ENCODE results near the gene C19orf85.

C19orf85 gene

DNA sequence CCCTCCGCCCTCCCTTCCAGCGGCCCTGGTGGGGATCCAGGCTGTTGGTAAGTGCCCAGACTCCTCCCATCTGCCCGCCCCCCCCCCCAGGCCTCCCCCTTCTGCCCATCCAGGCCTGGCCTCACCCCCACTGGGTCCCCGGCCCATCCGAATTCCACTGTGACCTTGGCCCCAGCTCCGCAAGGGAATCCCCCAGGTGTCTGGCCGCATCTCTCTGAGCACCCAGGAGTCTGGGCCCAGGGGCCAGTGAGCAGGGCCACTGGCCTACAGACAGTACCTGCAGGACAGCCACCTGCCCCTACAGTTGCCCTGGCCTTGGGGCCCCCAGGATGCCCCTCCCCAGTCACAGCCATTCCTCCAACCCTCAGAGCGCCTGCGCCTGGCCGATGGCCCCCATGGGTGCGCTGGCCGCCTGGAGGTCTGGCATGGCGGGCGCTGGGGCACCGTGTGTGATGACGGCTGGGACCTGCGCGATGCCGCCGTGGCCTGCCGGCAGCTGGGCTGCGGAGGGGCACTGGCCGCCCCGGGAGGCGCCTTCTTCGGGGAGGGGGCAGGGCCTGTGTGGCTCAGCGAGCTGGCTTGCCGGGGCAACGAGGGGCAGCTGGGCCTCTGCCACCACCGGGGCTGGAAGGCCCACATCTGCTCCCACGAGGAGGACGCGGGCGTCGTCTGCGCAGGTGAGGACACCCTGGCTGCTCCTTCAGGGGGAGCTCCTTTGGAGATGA, 24.6 kb upstream of the C19orf85 start:
- no peak for DNase-seq

DNA sequence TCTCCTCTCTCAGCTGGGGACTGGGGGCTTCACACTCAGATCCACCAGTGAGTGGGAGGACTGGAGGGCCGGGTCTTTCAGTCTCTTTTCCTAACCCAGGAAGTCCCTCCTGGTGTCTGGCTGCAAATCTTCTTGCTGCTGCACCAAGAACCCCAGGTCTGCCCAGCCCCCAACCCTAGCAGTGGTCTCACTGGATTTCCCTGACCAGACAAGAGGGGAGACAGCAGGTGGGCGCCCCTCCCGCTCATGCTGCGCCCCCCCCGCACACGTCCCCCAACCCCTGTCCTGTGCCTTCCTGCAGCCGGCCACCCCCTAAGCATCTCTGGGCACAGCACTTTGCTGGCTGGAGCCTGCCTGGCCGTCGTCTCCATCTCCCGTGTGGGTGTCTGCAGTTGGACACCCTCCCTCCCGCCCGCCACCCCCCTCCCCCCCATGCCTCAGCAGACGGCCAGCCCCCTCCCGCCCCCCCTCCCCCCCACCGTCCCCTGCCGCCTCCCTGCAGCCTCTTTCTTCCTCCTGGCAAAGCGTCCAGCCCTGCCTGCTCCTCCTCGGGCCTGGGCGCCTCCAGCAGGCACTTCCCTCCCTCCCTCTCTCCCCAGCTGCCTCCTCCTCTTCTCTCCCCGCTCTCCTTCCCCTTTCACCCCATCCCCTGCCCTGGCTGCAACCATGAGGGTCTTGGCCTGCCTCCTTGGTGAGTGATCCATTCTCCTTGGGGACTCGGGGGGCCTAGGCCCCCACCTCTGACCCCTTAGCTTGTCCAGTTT, 23.6 kb upstream of the C19orf85 start, which contains the start of gene SSC5D:
Gene SSC5D, plus strand, starts transcription at position 513 of the 764 bp plus-strand sequence. Its CDS starts 154 bp downstream, at position 667.
- DNase-seq, result no peak

DNA sequence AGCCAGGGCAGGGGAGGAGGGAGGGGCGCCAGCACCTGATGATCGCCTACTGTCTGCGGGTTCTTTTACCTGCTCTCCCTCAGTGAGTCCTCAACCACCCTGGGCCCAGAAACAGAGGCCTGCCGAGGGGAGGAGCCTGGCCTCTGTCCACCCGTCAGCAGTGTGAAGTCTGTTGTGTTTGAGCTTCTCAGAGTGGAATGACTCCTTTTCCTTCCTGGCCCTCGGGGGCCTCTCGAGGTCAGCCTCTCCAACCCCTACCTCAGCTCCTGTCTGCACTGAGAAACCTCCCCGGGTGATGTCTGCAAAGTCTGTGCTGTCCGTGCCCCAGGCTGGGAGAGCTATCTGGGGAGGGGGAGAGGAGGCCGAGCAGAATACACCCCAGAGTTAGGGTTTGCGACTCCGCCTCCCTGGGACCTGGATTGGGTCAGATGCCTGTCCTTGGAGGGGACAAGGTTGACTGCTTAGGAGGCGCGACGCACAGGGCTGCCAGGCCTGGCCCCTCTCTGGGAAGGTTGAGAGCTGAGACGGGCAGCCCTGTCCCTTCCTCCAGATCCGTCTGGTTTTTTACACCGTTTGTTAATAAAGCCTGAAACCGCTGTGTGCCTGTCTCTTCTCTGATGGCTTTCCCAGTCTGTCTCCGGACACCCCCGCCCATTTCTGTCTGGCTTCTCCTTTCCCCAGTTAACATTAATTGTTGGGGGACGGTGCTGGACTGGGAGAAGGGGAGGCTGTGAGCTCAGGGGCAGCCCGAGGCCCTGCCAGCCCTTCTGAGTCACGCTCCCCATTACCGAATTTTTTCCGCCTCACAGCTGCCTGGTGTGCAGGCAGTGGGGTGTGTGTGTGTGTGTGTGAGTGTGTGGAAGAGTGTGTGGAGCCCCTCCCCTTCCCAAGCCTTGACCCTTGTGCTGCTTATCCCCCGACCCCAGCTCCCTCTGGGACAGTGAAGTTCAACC, 22.7 kb upstream of the C19orf85 start:
- no peak for DNase-seq

DNA sequence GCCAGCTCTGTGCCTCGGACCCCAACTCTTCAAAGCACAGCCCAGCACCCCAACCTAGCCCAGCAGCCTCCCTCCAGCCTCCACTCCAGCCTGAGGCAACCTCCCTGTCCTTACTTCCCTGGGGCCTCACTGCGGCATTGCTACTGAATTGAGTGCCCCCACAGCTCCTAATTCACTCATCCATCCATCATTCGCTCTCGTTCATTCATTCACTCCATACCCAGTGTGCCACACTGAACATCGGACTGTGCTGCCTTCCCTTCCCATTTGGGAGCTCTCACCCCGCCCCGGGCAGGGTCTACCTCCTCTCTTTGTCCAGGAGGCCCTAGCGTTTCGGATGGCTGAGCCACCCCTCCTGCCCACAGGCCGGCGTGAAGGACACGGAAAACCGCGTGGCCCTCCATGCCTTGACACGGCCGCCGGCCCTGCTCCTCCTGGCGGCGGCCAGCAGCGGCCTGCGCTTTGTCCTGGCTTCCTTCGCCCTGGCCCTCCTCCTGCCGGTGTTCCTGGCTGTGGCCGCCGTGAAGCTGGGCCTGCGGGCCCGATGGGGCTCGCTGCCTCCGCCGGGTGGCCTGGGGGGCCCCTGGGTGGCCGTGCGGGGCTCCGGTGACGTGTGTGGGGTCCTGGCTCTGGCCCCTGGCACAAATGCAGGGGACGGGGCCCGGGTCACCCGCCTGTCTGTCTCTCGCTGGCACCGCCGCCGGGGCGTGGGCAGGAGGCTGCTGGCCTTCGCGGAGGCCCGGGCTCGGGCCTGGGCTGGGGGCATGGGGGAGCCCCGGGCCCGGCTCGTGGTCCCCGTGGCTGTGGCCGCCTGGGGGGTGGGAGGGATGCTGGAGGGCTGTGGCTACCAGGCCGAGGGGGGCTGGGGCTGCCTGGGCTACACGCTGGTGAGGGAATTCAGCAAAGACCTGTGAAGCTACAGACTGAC, 21.8 kb upstream of the C19orf85 start:
- DNase-seq, result no peak

DNA sequence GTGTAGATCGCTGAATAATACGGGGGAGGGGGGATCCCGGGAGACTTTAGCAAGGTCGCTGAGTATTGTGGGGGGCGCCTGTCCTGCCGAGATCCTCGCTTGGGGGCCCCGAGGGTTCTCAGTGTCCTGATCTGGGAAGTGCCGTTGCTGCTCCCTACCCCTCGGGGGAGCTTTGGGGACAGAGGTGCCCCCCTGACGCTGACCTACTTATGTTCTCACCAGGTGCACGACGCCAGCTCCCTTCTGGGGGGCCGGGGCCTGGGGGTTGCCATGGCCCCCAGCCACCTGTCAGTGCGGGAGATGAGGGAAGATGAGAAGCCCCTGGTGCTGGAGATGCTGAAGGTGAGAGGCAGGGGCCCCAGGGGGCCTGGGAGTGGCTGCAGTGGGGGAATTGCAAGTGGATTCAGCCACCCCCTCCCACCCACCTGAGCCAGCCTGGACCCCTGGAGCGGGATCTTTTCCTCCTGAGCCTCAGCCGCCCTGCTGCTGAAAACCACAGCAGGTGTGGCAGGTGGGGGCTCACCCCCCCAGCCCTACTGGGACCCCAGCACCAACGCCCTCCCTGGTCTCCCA, 21.0 kb upstream of the C19orf85 start:
- DNase-seq, result no peak

DNA sequence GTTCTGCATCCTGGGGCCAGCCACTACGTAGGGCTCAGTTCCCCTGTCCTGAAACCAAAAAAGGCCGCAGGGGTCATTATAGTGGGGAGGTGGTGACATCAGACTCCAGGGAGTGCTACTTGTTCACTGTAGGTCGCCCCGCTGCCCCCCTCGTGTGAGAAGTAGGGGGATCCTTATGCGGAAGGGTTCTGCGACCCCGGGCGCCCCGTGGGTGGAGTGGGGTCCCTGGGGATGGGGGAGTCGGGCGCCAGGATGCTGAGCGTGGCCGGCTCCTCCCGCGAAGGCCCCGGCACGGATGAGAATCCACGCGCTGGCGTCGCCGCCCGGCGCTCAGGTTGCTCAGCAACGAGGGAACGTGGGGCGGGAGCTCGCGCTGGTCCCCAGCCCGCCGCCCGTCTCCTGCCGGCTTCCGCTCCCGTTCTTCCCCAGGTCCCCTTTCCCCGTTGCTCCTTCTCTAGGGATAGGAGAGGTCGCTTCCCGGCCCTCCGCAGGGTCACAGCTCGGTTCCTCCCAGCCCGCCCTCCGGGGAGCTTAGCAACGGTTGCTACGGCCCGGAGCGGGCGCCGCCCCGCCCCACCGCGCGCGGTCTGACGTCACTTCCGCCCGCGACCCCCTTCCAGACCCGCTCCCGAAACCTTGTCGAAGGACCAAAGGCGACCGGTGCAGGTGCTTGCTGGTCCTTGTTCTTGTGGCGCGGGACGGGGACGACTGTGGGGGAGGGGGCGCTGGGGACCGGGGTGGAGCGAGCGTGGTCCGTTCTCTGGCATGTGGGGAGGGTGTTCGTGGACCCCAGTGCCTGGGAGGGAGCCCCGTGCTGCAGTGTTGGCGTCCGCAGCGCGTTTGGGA, 20.3 kb upstream of the C19orf85 start, which contains the start of gene NAT14:
Gene NAT14, plus strand, starts transcription at position 596 of the 846 bp plus-strand sequence. CDS start 521 bp downstream, outside the sequence.
- peak; percentile 17 for DNase-seq

DNA sequence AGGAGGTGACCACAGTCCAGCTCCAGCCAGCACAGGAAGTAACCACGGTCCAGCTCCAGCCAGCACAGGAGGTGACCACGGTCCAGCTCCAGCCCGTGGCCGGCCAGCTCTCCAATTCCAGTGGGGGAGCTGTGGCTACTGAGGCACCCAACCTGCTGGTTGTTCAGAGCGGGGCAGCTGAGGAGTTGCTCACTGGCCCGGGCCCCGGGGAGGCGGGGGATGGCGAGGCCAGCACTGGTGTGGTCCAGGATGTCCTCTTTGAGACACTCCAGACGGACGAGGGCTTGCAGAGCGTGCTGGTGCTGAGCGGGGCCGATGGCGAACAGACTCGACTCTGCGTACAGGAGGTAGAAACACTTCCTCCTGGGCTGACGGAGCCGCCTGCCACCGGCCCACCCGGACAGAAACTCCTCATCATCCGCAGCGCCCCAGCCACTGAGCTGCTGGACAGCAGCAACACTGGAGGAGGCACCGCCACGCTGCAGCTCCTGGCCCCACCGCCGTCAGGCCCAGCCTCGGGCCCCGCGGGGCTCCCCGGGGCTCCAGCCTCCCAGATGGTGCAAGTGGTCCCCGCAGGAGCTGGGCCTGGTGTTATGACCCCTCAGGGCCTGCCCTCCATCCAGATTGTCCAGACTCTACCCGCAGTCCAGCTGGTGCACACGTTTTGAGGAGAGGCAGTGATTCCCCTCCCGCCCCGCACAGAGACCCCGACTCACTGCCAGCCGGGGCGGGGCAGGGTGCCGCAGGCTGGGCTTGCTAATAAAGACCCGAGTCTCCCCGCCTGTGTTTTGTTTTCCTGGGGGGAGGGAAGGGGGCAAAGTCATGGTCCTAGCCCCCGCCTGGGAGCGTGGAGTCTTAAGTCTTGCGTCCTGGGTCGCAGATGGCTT, 19.4 kb upstream of the C19orf85 start:
- DNase-seq, result no peak

DNA sequence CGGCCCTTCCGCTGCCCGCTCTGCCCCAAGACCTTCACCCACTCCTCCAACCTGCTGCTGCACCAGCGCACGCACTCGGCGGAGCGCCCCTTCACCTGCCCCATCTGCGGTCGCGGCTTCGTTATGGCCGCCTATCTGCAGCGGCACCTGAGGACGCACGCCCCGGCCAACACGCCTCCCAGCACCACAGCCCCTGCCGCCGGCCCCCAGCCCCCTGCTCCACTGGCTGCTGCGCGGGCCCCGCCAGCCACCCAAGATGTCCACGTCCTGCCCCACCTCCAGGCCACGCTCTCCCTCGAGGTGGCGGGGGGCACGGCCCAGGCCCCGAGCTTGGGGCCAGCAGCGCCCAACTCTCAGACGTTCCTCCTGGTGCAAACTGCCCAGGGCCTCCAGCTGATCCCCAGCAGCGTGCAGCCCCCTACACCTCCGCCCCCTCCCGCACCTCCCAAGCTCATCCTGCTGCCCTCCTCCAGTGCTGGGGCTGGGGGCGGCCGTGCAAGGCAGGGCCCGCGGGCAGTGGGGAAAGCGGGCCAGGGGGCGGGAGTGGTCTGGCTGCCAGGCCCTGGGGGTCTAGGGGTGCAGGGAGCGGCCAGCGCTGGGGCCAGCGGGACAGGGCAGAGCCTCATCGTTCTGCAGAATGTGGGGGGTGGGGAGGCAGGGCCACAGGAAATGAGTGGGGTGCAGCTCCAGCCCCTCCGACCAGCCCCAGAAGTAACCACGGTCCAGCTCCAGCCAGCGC, 18.6 kb upstream of the C19orf85 start:
- no peak for DNase-seq

DNA sequence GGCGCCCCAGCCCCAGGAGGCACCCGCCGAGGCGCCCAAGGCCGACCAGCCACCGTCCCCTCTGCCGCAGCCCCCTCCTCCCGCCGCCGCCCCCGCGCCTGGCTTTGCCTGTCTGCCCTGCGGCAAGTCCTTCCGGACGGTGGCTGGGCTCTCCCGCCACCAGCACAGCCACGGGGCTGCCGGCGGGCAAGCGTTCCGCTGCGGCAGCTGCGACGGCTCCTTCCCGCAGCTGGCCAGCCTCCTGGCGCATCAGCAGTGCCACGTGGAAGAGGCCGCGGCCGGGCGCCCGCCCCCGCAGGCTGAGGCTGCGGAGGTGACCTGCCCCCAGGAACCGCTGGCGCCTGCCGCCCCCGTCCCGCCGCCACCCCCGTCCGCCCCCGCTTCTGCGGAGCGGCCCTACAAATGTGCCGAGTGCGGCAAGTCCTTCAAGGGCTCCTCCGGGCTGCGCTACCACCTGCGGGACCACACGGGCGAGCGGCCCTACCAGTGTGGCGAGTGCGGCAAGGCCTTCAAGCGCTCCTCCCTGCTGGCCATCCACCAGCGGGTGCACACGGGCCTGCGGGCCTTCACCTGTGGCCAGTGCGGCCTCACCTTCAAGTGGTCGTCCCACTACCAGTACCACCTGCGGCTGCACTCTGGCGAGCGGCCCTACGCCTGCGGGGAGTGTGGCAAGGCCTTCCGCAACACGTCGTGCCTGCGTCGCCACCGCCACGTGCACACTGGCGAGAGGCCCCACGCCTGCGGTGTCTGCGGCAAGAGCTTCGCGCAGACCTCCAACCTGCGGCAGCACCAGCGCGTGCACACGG, 17.8 kb upstream of the C19orf85 start:
- DNase-seq, result no peak

DNA sequence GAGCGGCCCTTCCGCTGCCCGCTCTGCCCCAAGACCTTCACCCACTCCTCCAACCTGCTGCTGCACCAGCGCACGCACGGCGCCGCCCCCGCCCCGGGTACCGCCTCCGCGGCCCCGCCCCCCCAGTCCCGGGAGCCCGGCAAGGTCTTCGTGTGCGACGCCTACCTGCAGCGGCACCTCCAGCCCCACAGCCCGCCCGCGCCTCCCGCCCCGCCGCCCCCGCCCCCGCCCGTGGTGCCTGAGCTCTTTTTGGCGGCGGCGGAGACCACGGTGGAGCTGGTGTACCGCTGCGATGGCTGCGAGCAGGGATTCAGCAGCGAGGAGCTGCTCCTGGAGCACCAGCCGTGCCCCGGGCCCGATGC, 17.2 kb upstream of the C19orf85 start:
- DNase-seq, result no peak

DNA sequence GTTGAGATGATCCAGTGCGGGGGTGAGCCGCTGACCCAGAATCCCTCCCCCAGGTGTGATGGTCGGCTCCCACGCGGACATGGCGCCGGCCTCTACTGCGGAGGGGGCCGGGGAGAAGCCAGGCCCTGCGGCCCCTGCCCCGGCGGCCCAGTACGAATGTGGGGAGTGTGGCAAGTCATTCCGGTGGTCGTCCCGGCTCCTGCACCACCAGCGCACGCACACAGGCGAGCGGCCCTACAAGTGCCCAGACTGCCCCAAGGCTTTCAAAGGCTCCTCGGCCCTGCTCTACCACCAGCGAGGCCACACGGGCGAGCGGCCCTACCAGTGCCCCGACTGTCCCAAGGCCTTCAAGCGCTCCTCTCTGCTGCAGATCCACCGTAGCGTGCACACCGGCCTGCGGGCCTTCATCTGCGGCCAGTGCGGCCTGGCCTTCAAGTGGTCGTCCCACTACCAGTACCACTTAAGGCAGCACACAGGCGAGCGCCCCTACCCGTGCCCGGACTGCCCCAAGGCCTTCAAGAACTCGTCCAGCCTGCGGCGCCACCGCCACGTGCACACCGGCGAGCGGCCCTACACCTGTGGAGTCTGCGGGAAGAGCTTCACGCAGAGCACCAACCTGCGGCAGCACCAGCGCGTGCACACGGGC, 16.7 kb upstream of the C19orf85 start:
- DNase-seq, result no peak

DNA sequence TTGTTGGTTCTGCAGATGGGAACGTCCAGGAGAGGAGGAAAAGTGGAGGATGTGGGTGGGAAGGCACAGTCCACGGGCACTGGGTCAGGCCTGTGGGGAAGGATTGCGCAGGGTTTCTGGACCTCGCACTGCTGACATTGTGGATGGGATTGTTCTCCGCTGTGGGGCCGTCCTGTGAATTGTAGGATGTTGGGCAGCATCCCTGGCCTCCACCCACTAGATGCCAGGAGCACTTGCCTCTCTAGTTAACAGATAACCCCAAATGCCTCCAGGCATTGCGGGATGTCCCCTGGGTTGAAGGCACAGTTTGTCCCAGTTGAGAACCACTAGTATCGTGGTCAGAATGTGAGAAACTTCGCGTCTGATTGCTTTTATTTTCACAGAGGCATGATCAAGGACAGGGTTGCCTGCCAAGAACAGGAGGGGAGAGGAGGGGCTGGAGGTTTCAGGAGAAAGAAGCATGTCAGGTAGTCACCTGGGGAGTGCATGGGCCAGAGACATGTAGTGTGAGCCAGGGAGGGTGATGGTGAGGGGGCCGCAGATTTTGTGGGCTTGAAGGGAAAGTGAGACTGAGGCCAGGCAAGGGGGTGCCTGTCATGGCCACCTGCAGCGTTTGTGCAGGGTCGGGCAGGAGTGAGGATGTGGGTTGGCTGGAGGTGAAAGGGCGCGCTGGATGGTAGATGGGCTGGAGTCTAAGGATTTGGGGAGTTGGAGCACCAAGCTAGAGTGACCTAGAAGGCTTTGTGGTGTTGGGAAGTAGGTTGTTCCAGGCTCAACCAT, 15.1 kb upstream of the C19orf85 start:
- DNase-seq, result no peak

DNA sequence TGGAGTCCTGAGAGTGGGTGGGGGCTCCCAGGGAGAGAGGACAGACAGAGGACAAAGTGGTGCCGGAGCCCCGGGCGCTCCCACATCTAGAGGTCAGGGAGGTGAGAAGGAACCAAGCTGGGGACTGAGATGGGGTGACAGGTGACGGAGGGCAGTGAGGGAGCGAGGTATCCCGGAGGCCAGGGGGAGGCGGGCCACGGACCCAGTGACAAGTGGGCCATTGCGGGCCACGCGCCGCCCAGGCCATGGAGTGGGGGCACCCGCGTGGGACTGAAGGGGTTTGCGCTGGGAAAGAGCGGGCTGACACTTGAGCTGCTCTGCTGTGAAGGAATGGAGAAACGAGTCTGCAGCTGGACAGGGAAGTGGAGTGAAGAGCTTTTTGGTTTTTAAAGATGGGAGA, 14.5 kb upstream of the C19orf85 start:
- no peak for DNase-seq

DNA sequence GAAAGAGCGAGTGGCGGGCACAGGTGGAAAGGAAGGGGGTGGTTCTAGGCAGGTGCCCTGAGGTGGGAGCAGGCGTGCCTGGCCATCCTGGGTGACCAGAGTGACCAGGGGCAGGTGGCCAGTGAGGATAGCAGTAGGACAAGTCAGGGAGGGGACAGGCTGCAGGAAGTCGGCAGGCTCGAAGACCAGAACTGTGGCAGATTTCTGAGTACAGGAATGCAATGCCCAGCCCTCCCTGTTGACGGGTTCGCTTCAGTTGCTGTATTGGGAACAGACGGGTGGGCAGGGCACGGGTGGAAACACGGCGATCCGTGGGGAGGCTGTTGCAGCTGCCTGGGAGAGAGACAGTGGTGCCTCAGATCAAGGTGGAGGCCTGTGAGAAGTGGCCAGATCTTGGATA, 13.8 kb upstream of the C19orf85 start:
- DNase-seq, result no peak

DNA sequence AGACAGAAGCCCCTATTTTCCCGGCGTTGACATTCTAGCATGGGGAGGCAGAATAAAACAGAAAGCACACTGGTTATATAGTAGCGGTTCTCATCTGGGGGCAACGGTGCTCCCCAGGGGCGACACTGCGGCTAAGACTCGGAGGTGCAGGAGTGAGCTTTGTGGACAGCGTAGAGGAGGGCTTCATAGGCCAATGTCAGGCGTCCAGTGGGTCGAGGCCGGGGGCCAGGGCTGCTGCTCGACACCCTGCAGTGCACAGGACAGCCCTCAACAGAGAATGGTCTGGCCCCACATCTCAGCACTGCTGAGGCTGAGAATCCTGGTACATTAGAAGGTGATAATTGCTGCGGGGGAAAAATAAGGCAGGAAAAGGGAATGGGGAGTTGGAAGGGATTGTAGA, 13.4 kb upstream of the C19orf85 start:
- DNase-seq, result no peak

DNA sequence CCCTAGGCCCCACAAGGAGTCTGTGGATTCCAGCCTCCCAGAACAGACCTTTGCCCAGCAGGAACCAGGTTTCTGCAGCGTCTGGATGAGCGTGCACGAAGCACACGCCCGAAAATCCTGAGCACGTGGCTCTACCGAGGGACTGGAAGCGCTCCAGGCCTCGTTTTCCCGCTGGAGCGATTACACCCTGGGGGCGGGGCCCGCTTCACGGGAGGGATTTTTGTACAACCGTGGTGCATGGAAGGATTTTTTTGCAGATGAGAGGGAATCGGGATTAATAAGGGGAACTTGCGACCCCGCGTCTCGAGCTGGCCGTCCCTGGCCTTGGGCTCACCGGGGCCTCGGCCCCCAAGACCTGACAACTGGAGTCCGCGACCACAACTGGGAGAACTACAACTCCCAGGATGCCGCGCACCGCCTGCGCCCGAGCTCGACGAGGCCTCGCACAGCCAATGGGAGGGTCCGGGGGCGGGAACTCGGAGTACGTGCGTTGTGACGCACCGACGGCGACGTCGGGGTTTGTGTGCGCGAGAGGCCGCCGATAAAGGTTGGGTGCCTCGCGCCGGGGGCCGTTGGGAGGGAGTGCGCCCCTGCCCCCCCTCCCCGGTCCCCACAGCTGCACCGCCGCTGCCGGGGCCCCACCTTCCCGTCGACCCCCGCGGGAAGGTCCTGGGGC, 11.7 kb upstream of the C19orf85 start, which contains the start of gene ZNF628:
Gene ZNF628, plus strand, starts transcription at position 518 of the 676 bp plus-strand sequence. CDS start 3,294 bp downstream, outside the sequence.
- DNase-seq, result peak; percentile 78
